ENCODE results near the gene ZNF22. TPM values are rescaled to one million over a fixed set of nuclear protein-coding genes. Genes with fewer than 3 reads are reported as not detected.

The ZNF22 gene
- total RNA-seq, 3 donors from 2014 or later, result 16.4 to 22.9 (median 22.7) TPM

DNA sequence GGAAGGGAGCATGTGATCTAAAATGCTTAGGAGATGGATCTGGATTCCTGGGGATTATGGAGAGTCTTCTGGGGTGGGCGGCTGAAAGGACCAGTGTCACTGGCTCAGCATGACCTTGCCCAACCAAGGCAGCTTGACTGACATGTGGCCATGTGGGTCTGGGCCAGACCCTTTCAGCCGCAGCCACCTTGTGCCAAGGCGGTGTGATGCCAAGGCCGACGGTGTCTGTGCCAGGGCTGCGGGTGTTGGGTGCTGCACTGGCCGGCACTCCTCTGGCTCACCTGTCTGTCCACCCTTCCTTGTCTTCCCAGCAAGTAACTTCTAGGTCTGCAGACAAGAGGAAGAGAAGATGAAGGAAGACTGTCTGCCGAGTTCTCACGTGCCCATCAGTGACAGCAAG lies 30.9 kb upstream of the ZNF22 start:
- Mint-ChIP-seq H3K4me3 (no peak overlapping the region), H3K4me1 (ENCODE audit: low read depth) (peaks cover 42% of the 10 kb centered on the region), H3K36me3 (ENCODE audit: insufficient read depth) (no peaks in the 10 kb centered on the region), H3K9me3 (no peaks in the 10 kb centered on the region), H3K27me3 (ENCODE audit: low read depth) (no peaks in the 10 kb centered on the region)
- ATAC-seq, result no peak
- no peak for DNase-seq

DNA sequence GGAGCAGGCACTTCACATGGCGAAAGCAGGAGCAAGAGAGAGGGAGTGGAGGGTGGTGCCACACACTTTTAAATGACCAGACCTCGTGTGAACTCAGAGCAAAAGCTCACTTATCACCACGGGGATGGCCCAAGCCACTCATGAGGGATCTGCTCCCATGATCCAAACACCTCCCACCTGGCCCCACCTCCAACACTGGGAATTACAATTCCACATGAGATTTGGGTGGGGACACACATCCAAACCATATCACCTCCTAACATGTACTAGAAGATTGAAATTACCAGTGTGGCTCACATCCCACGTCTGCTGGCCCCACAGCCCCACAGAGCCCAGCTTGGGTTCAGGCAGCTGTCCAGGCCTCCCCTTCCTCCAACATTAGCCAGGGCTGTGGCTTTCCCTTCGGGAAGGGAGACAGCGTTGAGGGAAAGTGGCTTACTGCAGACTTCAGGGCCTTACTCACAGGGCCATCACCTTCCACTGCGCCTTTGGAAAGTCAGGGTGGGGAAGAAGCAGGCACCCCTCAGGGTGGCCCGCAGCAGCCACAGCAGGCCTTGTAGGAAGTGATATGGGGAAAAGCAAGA lies 29.8 kb upstream of the ZNF22 start:
- peaks cover 41% of the 10 kb centered on the region for H3K4me1 Mint-ChIP-seq (ENCODE audit: low read depth)
- H3K4me3 Mint-ChIP-seq, result no peak overlapping the region
- no peaks in the 10 kb centered on the region for H3K36me3 Mint-ChIP-seq (ENCODE audit: insufficient read depth)
- H3K9me3 Mint-ChIP-seq, result no peaks in the 10 kb centered on the region
- DNase-seq (no peak), ATAC-seq (no peak)
- no peaks in the 10 kb centered on the region for H3K27me3 Mint-ChIP-seq (ENCODE audit: low read depth)

DNA sequence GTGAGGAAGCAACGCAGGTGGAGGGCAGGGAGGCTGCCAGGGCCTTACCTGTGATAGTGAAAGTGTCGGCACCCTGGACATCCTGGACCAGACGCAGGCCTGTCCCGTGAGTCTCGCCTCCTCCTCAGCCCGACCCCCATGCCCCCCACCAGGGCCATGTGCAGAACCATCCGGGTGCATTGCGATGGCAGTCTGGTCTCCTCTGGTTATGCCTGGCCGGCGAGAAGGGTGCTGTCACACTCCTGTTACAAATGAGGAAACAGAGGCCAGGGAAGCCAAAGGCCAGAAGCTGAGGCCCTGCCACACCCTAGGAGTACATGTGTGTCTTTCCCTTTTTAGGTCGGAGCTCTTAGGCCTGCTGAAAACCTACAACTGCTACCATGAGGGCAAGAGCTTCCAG lies 29.3 kb upstream of the ZNF22 start:
- no peaks in the 10 kb centered on the region for H3K36me3 Mint-ChIP-seq (ENCODE audit: insufficient read depth)
- no peak overlapping the region for H3K4me3 Mint-ChIP-seq
- H3K27me3 Mint-ChIP-seq (ENCODE audit: low read depth), result no peaks in the 10 kb centered on the region
- H3K9me3 Mint-ChIP-seq, result no peaks in the 10 kb centered on the region
- ATAC-seq, result no peak
- peaks cover 39% of the 10 kb centered on the region for H3K4me1 Mint-ChIP-seq (ENCODE audit: low read depth)
- DNase-seq, result no peak

DNA sequence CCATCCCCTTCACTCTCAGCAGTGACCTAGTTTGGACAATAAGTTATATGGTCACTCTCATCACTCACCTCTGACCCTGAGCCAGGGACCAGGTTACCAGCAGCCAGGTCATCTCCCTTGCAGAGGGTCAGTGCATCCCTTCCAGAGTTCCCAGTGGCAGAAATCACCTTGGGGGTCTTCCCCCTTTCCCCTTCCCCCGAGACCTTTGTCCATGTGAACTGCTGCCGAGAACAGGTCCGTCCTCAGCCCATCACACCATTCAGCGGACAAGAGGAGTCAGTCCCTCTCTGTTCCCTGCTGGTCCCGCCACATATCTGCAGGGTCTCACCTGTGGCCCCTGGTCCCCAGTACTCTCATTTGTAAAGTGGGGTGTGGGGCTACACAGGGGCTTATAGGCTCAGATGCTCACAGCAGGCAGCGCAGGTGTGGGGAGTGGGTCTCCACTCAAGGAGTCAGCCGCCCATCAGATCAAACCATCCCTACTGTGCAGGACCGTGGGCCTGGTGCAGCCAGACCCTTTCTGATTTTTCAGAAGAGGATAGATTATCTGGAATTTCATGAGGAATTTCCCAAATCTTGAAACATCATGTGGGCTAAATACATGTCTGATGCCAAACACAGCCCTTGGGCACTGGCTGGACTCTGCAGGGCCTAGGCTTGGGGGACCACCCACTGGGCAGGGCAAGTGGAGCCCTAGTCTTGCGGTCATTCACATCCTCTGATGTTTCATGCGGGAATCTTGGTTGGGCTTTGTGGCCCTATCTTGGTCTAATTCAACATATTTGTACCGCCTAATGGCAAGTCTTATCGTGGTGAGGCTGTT lies 28.6 kb upstream of the ZNF22 start:
- Mint-ChIP-seq H3K4me3 (no peak overlapping the region), H3K9me3 (no peaks in the 10 kb centered on the region), H3K36me3 (ENCODE audit: insufficient read depth) (no peaks in the 10 kb centered on the region), H3K4me1 (ENCODE audit: low read depth) (peaks cover 37% of the 10 kb centered on the region), H3K27me3 (ENCODE audit: low read depth) (no peaks in the 10 kb centered on the region)
- ATAC-seq (no peak), DNase-seq (no peak)

DNA sequence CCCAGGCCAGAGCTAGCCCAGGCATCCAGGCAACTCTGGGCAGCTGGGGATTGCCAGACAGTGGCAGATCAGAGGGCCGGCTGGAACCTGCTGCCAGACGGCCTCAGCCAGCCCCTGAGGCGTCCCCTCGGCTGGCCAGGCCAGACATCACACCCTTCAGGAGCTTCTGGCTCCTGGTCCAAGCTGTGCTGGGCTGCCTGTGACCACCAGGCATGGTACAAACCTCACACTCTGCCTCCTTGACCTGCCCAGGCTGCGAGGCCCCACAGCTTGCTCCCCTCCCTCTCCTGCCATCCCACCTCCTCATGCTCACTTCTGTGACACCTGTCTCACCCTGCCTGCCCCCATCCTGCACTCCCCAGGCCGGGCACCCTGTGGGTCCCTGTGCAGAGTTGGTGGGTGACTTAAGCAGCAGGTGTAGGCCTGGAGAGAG lies 27.8 kb upstream of the ZNF22 start:
- ATAC-seq, result no peak
- no peak for DNase-seq
- H3K36me3 Mint-ChIP-seq (ENCODE audit: insufficient read depth), result no peaks in the 10 kb centered on the region
- H3K4me1 Mint-ChIP-seq (ENCODE audit: low read depth), result peaks cover 31% of the 10 kb centered on the region
- H3K4me3 Mint-ChIP-seq, result no peak overlapping the region
- H3K27me3 Mint-ChIP-seq (ENCODE audit: low read depth), result no peaks in the 10 kb centered on the region
- H3K9me3 Mint-ChIP-seq, result no peaks in the 10 kb centered on the region

DNA sequence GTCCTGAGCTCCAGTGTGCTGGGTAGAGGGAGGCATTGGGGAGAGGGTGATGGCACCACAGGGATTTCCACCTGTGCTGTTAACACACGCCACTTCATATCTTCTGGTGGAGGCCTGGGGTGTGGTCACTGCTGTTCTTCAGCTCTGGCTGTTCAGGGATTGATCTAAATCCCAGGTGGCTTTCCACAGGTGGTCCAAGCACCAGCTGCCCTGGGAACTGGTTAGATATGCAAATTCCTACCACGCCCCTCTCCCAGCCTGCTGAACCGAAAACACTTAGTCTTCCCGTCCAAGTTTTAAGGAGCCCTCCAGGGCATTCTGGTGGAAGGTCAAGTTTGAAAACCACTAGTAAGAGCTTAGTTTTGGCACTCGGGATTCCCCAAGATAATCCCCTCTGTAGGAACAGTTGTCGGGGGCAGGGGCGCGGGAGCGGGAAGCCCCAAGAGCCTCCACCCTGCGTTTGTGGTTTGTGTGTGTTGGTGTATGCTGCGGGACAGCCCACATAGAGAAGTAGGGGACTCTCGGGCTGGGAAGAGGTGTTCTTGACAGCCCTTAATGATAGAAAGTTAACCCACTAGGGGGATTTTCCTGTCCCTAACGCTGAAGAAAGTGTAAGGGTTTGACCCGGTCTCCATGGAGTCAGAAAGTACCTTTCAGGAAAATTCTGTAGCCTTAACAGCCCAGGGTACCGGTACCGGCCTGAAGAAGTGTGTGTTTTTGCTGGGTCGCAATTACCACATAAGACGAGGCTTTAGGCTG lies 27.2 kb upstream of the ZNF22 start:
- H3K36me3 Mint-ChIP-seq (ENCODE audit: insufficient read depth), result no peaks in the 10 kb centered on the region
- H3K4me3 Mint-ChIP-seq, result peak overlapping the region; percentile 71
- no peak for DNase-seq
- no peaks in the 10 kb centered on the region for H3K27me3 Mint-ChIP-seq (ENCODE audit: low read depth)
- H3K4me1 Mint-ChIP-seq (ENCODE audit: low read depth), result peaks cover 26% of the 10 kb centered on the region
- no peak for ATAC-seq
- no peaks in the 10 kb centered on the region for H3K9me3 Mint-ChIP-seq

DNA sequence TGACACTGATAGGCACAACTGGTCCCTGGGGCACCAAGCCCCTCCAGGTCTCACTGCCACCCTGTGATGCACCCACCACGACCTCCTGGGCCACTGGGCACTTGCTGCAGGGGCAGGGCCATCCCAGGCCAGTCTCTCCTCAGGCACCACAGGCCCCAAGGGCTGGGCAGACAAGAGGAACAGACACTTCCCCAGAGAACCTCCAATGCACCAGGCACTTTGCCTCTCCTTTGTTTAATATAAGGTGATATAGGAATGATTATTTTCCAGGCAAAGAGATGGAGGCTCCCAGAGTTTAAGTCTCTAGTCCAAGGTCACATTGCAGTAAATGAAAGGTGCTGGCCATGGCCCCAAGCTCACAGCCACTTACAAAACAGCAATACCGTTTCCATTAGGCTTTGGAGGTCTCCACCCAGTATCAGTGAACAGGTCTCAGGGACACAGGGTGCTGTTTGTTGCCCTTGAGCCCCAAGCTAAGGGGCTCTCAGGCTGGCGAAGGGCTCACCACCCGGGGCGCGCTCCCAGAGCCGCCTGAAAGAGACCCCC lies 26.6 kb upstream of the ZNF22 start:
- H3K27me3 Mint-ChIP-seq (ENCODE audit: low read depth), result no peaks in the 10 kb centered on the region
- peak overlapping the region; percentile 71 for H3K4me3 Mint-ChIP-seq
- peaks cover 20% of the 10 kb centered on the region for H3K4me1 Mint-ChIP-seq (ENCODE audit: low read depth)
- no peak for DNase-seq
- H3K36me3 Mint-ChIP-seq (ENCODE audit: insufficient read depth), result no peaks in the 10 kb centered on the region
- H3K9me3 Mint-ChIP-seq, result no peaks in the 10 kb centered on the region
- peak in 1 of 2 donors; percentile 2 for ATAC-seq

DNA sequence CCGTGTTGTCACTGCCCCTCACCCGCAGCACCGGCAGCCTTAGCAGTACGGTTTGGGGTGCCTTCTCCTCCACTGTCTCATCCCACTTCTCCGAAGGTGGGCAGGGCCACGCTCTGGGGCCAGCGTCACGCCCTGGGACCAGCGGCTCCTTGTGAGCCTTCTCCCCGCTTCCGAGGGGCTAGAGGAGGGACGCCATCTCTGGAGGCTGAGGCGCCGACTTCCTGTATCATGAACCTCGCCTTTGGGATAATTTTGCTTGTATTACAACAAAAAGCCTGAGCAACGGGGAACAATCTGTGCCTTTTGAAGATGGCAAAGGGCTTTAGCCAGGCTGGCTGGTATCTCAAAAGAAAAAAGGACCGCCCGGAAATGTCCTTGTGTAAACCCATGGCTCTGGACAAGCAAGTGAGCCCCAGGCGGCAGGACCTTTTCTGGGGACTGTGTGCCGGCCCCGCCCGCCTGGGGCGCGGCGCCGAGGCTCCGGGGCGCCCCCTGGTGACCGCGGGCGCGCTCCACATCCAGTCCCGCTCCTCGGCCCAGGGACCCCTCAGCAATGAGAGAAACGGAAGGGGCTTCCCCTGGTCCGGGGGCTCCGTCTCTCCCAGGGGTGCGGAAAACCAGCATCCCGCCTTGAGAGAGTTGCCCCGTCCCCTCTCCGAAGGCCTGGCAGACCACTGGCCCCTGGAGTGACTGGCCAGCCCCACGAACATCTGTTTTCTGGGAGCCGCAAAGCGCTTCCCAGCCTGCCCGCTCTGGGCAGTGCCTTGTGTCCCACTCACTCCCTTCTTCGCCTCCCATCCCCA lies 25.9 kb upstream of the ZNF22 start:
- H3K27me3 Mint-ChIP-seq (ENCODE audit: low read depth), result no peaks in the 10 kb centered on the region
- peak; percentile 96 to 98 for ATAC-seq
- no peaks in the 10 kb centered on the region for H3K9me3 Mint-ChIP-seq
- DNase-seq, result peak; percentile 53
- H3K4me1 Mint-ChIP-seq (ENCODE audit: low read depth), result peaks cover 15% of the 10 kb centered on the region
- peak overlapping the region; percentile 71 for H3K4me3 Mint-ChIP-seq
- H3K36me3 Mint-ChIP-seq (ENCODE audit: insufficient read depth), result no peaks in the 10 kb centered on the region

DNA sequence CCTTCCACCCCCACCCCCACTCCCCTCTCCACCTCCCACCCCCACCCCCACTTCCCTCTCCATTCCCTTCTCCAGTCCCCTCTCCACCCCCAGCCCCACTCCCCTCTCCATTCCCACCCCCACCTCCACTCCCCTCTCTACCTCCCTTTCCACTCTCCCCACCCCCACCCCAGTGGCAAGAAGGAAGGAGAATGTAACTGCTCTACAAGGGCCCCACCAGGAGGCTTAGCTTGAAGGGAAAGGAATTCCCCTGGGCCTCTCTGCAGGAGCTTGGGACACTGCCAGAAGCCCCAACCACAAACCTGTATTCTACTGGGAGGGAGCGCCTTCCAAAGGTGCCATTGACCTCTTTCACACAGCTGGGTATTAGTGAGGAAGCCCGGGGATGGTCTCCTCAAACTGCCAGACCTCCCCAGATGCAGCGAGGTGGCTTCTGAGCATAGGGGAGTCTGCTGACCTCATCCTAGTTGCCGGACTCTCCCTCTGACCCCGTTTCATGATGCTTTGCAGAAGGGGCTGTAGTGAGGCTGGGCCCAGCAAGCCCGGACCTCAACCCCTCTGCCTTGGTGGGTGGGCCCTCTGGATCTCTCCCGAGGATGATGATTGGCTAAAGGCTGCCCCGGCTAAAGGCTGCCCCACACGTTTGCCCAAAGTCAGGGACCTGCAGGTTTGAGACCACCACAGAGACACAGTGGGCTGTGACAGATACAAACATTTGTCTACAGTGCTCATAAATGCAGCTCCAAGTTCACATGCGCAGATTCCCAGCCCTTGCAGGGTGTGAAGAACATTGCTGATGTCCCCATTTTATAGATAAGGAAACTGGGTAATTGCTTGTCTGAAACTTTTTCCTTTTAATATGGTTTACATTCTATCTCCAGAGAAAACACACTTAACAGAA lies 25.0 kb upstream of the ZNF22 start:
- no peak overlapping the region for H3K4me3 Mint-ChIP-seq
- peaks cover 15% of the 10 kb centered on the region for H3K4me1 Mint-ChIP-seq (ENCODE audit: low read depth)
- ATAC-seq (no peak), DNase-seq (no peak)
- no peaks in the 10 kb centered on the region for H3K9me3 Mint-ChIP-seq
- no peaks in the 10 kb centered on the region for H3K27me3 Mint-ChIP-seq (ENCODE audit: low read depth)
- H3K36me3 Mint-ChIP-seq (ENCODE audit: insufficient read depth), result no peaks in the 10 kb centered on the region

DNA sequence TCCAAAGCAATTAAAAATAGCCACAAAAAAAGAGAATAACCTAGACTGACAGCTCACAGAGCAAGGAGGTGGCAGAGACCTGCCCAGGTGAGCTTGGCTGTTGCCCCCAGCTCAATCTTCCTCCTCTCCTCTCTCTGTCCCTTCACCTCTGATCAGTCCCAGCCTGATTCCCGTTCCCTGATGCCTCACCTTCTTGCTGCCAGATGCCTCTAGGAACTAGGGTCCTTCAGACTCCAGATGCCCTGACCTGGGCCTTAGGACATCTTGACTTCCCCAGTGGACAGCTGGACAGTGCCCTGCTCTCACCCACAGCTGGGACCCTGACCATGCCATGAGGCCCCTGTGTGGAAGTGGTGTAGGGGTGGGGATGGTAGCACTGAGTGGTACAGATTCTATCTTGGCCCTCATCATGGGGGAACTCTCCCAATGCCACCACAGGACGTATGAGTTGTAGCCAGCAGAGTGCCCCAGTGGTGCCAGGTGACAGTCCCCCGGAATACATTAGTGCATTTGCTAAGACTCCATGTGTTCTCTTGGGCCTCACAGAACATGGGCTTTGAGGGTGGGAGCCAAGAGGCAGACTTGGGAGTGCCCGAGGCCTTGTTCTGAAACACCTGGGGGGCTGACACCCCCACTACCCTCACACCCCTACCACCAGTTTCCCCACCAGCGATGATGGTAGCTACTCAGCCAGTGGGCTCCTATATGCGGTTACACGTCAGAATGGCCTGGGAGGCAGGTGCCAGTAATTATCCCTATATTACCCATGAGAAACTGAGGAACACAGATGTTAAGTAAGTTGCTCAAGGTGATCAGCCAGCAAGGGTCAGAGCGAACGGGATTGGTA lies 24.1 kb upstream of the ZNF22 start:
- no peak for ATAC-seq
- Mint-ChIP-seq H3K27me3 (ENCODE audit: low read depth) (no peaks in the 10 kb centered on the region), H3K36me3 (ENCODE audit: insufficient read depth) (no peaks in the 10 kb centered on the region), H3K4me1 (ENCODE audit: low read depth) (peaks cover 15% of the 10 kb centered on the region), H3K4me3 (no peak overlapping the region), H3K9me3 (no peaks in the 10 kb centered on the region)
- DNase-seq, result no peak

DNA sequence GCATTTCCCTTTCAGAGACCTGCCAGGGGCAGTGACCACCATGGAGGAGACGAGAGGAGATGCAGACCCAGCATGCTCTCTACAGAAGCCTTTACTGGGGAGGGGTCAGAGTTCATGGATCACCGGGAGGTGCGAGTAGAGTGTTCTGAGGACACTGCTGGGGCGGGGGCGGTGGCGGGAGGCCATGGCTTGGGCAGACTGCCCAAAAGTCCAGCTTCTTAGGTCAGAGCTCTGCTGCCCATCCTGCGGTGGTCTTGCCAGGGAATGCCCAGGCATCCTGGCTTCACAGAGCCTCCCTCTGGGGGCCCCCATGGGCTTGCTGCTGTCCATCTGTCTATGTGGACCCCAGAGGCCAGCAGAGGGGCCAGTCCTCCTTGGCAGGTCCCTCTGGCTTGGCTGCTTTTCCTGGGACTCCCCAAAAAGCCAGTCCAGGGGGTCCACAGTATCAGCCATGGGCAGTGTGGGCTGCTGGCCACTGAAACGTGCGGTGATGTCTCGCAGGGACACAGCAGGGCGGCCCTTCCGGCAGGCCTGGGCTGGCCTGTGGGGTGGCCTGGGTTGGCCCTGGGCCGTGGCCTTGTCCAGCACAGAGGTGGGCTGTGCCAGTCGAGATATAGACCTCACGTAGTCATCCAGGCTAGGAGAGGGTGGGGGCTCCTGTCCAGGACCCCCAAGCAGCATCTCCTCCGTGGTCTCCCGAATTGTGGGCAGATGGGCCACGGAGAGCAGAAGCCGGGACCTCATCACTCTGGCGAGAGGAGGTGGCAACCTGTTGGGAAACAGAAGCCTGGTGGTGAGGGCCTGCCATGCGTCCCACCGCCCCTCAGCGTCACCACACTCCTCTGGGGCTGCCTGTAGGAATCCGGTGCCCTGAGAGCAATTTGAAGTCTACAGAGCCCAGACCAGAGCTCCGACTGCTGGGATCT lies 23.2 kb upstream of the ZNF22 start:
- ATAC-seq (no peak), DNase-seq (no peak)
- no peaks in the 10 kb centered on the region for H3K9me3 Mint-ChIP-seq
- no peaks in the 10 kb centered on the region for H3K36me3 Mint-ChIP-seq (ENCODE audit: insufficient read depth)
- no peaks in the 10 kb centered on the region for H3K27me3 Mint-ChIP-seq (ENCODE audit: low read depth)
- H3K4me1 Mint-ChIP-seq (ENCODE audit: low read depth), result peaks cover 15% of the 10 kb centered on the region
- no peak overlapping the region for H3K4me3 Mint-ChIP-seq

DNA sequence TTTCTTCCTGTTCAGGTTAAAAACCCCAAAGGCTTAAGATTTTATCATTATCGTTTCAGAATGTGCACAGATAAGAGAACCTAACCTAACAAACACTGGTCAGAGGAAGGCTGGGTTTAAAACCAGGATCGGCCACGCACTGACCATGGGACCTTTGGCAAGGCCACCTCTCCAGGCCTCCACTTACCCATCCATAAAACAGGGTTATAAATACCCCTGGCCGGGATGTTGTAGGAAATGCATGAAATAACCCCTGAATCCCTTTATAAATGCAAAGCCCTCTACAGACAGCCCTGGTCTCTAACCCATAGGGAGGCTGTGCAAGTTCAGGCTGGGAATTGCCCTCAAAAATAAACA lies 22.5 kb upstream of the ZNF22 start:
- H3K4me1 Mint-ChIP-seq (ENCODE audit: low read depth), result peaks cover 15% of the 10 kb centered on the region
- H3K27me3 Mint-ChIP-seq (ENCODE audit: low read depth), result no peaks in the 10 kb centered on the region
- DNase-seq, result no peak
- no peaks in the 10 kb centered on the region for H3K36me3 Mint-ChIP-seq (ENCODE audit: insufficient read depth)
- no peaks in the 10 kb centered on the region for H3K9me3 Mint-ChIP-seq
- no peak overlapping the region for H3K4me3 Mint-ChIP-seq
- no peak for ATAC-seq

All from activated T-cell treated with anti-CD3 and anti-CD28 coated beads, Interleukin-2, amount 50 U/mL, for 4 hours (primary cell).